Stomach (tissue), 9 donors: ENCODE data around the gene RGPD8. TPM values are rescaled to one million over a fixed set of nuclear protein-coding genes. Genes with fewer than 3 reads are reported as not detected.

Source experiments
- DNase-seq, 2 donors: peaks; one replicate each; pipeline versions ENCODE4 v3.0.0 to v3.0.0-alpha.2; 2013 to 2019
- H3K27ac ChIP-seq, 5 donors: fragments of 200-600 bp in 4 of 5; sonication (generic) in 4 of 5; one replicate each; pipeline ENCODE4 v1.5.1; 2013 to 2019; ENCODE audit warnings: mild to moderate bottlenecking in 1 of 5, moderate library complexity in 1 of 5
- H3K27me3 ChIP-seq, 3 donors: fragments of 200-600 bp; sonication (generic); one replicate each; pipeline ENCODE4 v1.5.1; 2017 to 2019; ENCODE audit warnings: mixed run types in 1 of 3
- H3K36me3 ChIP-seq, 4 donors: fragments of 200-600 bp; sonication (generic); 1 replicate in 3 of 4; 2 replicates in 1 of 4; pipeline ENCODE4 v1.5.1; 2016 to 2019
- H3K4me1 ChIP-seq, 4 donors: fragments of 200-600 bp; sonication (generic); one replicate each; pipeline ENCODE4 v1.5.1; 2016 to 2019
- H3K4me3 ChIP-seq, 4 donors: fragments of 200-600 bp; sonication (generic) in 3 of 4; one replicate each; pipeline ENCODE4 v1.5.1; 2016 to 2019; ENCODE audit warnings: mild to moderate bottlenecking in 1 of 4
- H3K9me3 ChIP-seq, 4 donors: fragments of 200-600 bp; sonication (generic); one replicate each; pipeline ENCODE4 v1.5.1; 2016 to 2019
- EP300 ChIP-seq: sonication (generic); formaldehyde crosslinking; IDR thresholded peaks from one replicate; pipeline ENCODE4 v1.6.1; 2017; ENCODE audit warnings: antibody characterized with exemption
- POLR2A ChIP-seq, 4 donors: fragments of 450-650 bp; IDR thresholded peaks; one replicate each; pipeline ENCODE4 v1.6.1; 2016; ENCODE audit warnings: antibody characterized with exemption in 4 of 4, control low read depth in 2 of 4, mild to moderate bottlenecking in 1 of 4, moderate library complexity in 1 of 4
- POLR2AphosphoS5 ChIP-seq, 3 donors: sonication (generic); formaldehyde crosslinking; IDR thresholded peaks; one replicate each; pipeline ENCODE4 v1.6.1; 2016; ENCODE audit warnings: antibody characterized with exemption in 3 of 3
- WGBS, 5 donors: extraction: QIAGEN DNeasy Blood & Tissue Kit in 3 of 5; methylation state at CpG; one replicate each; pipeline versions ENCODE4 v1.1.5 to v1.1.7; 2013 to 2018; 5-methylcytosine and 5-hydroxymethylcytosine counted together
- intact Hi-C: fragments of 100-400 bp; cut with DNase I; formaldehyde crosslinking; loops from one replicate; pipeline ENCODE4 v1.15.1; 2023; ENCODE audit warnings: low total_unique reads
- polyA plus RNA-seq, 3 donors: library from polyadenylated mRNA; stranded (reverse); fragments of 200-250 nt; gene quantifications; one replicate each; pipeline ENCODE4 v1.2.3, GENCODE V29; 2013
- total RNA-seq, 5 donors: library from RNA; depleted of rRNA; stranded (reverse); fragments of >200 nt; gene quantifications; one replicate each; pipeline versions ENCODE4 v1.1.0 to v1.2.3, GENCODE V29; 2014 to 2016
- TF ChIP-seq, protein P1 (sequence below), 7 experiments: fragments of 450-650 bp in 4 of 7; fragments of 200-600 bp in 3 of 7; sonication (generic) in 3 of 7; IDR thresholded peaks; one replicate each; pipeline ENCODE4 v1.5.1; 2016 to 2019; ENCODE audit warnings: antibody characterized with exemption in 7 of 7, control low read depth in 2 of 7, mild to moderate bottlenecking in 1 of 7
- donor health status: healthy with polysubstance abuse.
- donor health status: Bipolar disorder and iron deficiency.
- donor health status: healthy.

The RGPD8 gene
- total and polyA plus RNA-seq, 8 donors, result 0.31 to 54.3 (median 17.1) TPM; not detected in 1

DNA sequence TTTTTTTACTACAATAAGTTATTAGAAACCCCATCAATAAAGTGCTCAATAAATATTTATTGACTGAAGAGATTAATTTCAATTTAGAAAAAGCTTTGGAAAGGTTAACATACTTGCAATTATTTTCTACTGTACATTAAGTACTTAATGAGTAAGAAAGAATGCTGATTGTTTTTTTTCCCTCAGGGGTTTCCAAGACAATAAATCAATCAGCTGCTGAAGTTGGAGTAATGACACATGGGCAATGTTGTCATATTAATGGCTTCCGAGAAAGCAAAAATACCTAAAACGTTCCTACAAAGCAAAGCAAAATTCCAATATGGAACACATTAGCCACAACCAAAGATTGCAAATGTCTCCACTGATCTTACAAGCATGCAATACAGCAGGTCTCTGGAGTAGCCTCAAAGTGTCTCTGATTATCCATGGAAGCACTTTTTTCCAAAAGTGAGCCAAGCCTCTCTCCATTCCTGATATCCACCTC lies 91.3 kb downstream of the RGPD8 start:
- TF ChIP-seq EP300 (no peak), POLR2A (IDR thresholded peaks at IDR 0.05) (no peak), POLR2AphosphoS5 (IDR thresholded peaks at IDR 0.05) (no peak)
- TF ChIP-seq, protein P1, sequence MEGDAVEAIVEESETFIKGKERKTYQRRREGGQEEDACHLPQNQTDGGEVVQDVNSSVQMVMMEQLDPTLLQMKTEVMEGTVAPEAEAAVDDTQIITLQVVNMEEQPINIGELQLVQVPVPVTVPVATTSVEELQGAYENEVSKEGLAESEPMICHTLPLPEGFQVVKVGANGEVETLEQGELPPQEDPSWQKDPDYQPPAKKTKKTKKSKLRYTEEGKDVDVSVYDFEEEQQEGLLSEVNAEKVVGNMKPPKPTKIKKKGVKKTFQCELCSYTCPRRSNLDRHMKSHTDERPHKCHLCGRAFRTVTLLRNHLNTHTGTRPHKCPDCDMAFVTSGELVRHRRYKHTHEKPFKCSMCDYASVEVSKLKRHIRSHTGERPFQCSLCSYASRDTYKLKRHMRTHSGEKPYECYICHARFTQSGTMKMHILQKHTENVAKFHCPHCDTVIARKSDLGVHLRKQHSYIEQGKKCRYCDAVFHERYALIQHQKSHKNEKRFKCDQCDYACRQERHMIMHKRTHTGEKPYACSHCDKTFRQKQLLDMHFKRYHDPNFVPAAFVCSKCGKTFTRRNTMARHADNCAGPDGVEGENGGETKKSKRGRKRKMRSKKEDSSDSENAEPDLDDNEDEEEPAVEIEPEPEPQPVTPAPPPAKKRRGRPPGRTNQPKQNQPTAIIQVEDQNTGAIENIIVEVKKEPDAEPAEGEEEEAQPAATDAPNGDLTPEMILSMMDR (IDR thresholded peaks at IDR 0.05), result no peak
- DNase-seq, result no peak
- H3K9me3 ChIP-seq, result no peaks in the 10 kb centered on the region
- intact Hi-C loops, result no loop called here
- no peaks in the 10 kb centered on the region for H3K27me3 ChIP-seq
- H3K4me1 ChIP-seq, result peaks cover 0 to 3% (median 0%) of the 10 kb centered on the region in 4 donors
- H3K27ac ChIP-seq, result no peak overlapping the region
- H3K4me3 ChIP-seq, result no peak overlapping the region
- H3K36me3 ChIP-seq, result no peaks in the 10 kb centered on the region
- WGBS, 5 donors, result 78 to 90% (median 84%) methylated on average over 2 of the region's 2 CpGs

DNA sequence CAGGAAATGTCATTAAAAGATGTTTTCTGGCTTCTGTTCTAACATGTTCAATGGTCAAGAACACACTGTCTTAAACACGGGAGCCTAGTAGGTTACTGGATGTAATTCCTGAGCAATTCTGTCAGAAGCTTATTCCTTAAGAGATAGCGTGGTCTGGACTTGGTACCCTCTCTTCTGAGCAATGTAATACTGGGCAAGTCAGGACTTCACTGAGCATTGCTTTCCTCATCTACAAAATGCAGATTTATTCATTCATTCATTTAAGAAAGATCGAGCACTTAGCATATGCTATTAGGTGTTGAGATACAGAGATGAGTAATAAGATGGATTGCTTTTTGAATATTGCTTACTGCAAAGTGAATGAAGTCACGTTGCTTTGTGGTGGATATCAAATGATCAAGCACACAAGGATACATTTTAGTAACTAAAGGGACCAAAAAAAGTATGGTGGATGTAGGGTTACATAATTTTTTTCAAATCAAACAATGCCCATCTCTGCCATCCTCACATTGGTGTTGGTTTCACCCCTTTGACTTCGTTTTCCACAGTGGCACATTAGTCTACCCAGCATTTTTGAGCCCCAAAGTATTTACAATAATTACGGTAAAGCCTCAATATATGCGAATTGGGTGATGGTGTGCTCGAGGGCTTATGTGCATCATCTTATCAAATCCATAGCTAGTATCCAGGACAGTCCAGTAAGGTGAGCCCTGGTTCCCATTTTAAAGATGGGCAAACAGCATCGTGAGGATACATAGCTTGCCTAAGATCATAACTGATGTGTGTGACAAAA lies 92.8 kb downstream of the RGPD8 start:
- Histone ChIP-seq H3K4me3 (no peak overlapping the region), H3K27me3 (no peaks in the 10 kb centered on the region), H3K4me1 (peaks cover 0 to 3% (median 0%) of the 10 kb centered on the region in 4 donors), H3K36me3 (no peaks in the 10 kb centered on the region), H3K9me3 (no peaks in the 10 kb centered on the region), H3K27ac (no peak overlapping the region)
- intact Hi-C loops, result no loop called here
- WGBS, 5 donors, result 79 to 89% (median 83%) methylated on average over 9 of the region's 9 CpGs
- no peak for DNase-seq
- no peak for TF ChIP-seq POLR2AphosphoS5 (IDR thresholded peaks at IDR 0.05)
- TF ChIP-seq, protein P1 (IDR thresholded peaks at IDR 0.05), result no peak
- no peak for TF ChIP-seq POLR2A (IDR thresholded peaks at IDR 0.05)
- TF ChIP-seq EP300, result no peak

DNA sequence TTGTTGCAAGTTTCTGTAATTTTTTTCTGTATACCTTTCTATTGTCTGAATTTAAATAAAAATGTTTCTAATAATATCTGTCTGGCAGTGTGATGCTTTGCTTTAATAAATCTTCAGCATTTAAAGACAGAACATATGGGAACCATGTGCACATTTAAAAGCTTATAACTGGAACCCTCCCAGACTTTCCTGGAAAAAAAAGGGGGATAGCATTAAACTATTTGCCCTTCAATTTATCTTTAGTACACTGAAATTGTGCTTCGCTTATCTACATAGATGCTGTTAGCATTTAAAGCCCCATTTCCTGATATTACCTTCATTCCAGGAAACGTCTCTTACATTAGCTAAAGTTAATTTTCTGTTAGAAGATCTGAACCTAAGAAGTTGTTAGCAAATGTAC lies 93.5 kb downstream of the RGPD8 start:
- TF ChIP-seq, protein P1 (IDR thresholded peaks at IDR 0.05), result no peak
- no peak for TF ChIP-seq EP300
- no peak for TF ChIP-seq POLR2AphosphoS5 (IDR thresholded peaks at IDR 0.05)
- no peak for TF ChIP-seq POLR2A (IDR thresholded peaks at IDR 0.05)

DNA sequence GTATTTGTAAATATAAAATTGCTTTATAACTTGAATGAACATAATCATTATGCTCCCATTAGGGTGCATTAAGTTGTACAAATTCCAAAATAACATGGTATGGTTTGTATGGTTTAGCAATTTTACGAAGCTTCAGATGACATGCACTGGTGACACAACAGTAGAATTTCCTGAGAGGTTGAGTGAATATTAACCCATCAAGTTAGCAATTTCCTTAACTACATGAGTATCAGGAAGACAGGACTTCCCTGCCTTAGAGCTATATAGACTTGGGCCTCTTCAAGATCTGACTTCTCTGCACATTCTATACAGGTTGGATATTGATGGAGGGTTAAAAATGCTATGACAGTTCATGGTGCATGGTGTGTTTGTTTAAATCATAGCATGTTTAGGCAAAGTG lies 97.8 kb downstream of the RGPD8 start:
- intact Hi-C loops, result no loop called here
- Histone ChIP-seq H3K27me3 (no peaks in the 10 kb centered on the region), H3K36me3 (peaks cover 6 to 21% (median 15%) of the 10 kb centered on the region in 4 donors), H3K27ac (no peak overlapping the region), H3K9me3 (no peaks in the 10 kb centered on the region), H3K4me1 (peaks cover 0 to 3% (median 0%) of the 10 kb centered on the region in 4 donors), H3K4me3 (no peak overlapping the region)
- WGBS, 5 donors, result 84 to 100% (median 95%) methylated on average over 1 of the region's 1 CpG
- TF ChIP-seq POLR2AphosphoS5 (IDR thresholded peaks at IDR 0.05) (no peak), POLR2A (IDR thresholded peaks at IDR 0.05) (no peak), EP300 (no peak)
- TF ChIP-seq, protein P1 (IDR thresholded peaks at IDR 0.05), result no peak
- no peak for DNase-seq

More for the DNA sequence above, 93.5 kb downstream of the RGPD8 start:
- intact Hi-C loops, result no loop called here
- DNase-seq, result peak in 1 of 2 donors; percentile 14
- whole genome bisulfite sequencing, 5 donors, result 18 to 38% (median 38%) methylated on average over 2 of the region's 2 CpGs
- no peak overlapping the region for H3K4me3 ChIP-seq
- H3K9me3 ChIP-seq, result no peaks in the 10 kb centered on the region
- H3K4me1 ChIP-seq, result peaks cover 0 to 3% (median 0%) of the 10 kb centered on the region in 4 donors
- H3K27me3 ChIP-seq, result no peaks in the 10 kb centered on the region
- H3K36me3 ChIP-seq, result peaks cover 0 to 1% (median 0%) of the 10 kb centered on the region in 4 donors
- H3K27ac ChIP-seq, result no peak overlapping the region
